ENCODE measurements around the gene STARD8.

The STARD8 gene

GRCh38 chrX:68672581-68673318, 25.3 kb downstream of the STARD8 start:
- Histone ChIP-seq H3K36me3 (no peaks in the 10 kb centered on the region), H3K27me3 (no peaks in the 10 kb centered on the region), H3K27ac (no peak overlapping the region), H3K9me3 (no peaks in the 10 kb centered on the region), H3K4me1 (no peaks in the 10 kb centered on the region), H3K4me3 (no peak overlapping the region)
- peak in 1 of 2 donors; percentile 30 for DNase-seq
- intact Hi-C loops (cut with DNase I; ENCODE audit: low total_unique reads): no loop called here
- TF ChIP-seq, protein P1, sequence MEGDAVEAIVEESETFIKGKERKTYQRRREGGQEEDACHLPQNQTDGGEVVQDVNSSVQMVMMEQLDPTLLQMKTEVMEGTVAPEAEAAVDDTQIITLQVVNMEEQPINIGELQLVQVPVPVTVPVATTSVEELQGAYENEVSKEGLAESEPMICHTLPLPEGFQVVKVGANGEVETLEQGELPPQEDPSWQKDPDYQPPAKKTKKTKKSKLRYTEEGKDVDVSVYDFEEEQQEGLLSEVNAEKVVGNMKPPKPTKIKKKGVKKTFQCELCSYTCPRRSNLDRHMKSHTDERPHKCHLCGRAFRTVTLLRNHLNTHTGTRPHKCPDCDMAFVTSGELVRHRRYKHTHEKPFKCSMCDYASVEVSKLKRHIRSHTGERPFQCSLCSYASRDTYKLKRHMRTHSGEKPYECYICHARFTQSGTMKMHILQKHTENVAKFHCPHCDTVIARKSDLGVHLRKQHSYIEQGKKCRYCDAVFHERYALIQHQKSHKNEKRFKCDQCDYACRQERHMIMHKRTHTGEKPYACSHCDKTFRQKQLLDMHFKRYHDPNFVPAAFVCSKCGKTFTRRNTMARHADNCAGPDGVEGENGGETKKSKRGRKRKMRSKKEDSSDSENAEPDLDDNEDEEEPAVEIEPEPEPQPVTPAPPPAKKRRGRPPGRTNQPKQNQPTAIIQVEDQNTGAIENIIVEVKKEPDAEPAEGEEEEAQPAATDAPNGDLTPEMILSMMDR (IDR thresholded peaks at IDR 0.05): no peak

DNA sequence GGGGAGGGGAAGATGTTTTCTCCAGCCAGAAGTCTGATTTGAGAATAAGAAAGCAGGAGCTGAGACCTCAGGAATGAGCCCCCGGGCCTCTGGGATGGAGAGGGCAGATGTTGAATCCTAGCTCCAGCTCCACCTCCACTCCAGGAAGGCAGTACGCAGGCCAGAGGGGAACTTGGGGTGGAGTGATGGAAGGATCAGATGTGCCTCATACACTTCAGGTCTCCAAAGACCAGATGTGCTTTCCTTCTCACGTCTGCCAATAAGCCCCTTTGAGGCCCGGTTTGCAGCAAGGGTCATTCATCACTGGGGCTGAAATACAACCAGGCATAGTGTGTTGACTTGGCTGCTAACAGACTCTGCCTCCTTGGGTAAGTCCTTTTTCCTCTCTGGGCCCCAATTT, 28.1 kb downstream of the STARD8 start:
- H3K9me3 ChIP-seq: no peaks in the 10 kb centered on the region
- no peak for DNase-seq
- no peak overlapping the region for H3K4me3 ChIP-seq
- H3K36me3 ChIP-seq: no peaks in the 10 kb centered on the region
- TF ChIP-seq, protein P1 (IDR thresholded peaks at IDR 0.05): no peak
- no peaks in the 10 kb centered on the region for H3K4me1 ChIP-seq
- H3K27ac ChIP-seq: no peak overlapping the region
- no peaks in the 10 kb centered on the region for H3K27me3 ChIP-seq
- intact Hi-C loops (cut with DNase I; ENCODE audit: low total_unique reads): no loop called here

GRCh38 chrX:68676335-68676734, 28.9 kb downstream of the STARD8 start:
- no peaks in the 10 kb centered on the region for H3K9me3 ChIP-seq
- no peaks in the 10 kb centered on the region for H3K4me1 ChIP-seq
- no peak overlapping the region for H3K27ac ChIP-seq
- H3K27me3 ChIP-seq: no peaks in the 10 kb centered on the region
- intact Hi-C loops (cut with DNase I; ENCODE audit: low total_unique reads): no loop called here
- no peak overlapping the region for H3K4me3 ChIP-seq
- DNase-seq: no peak
- TF ChIP-seq, protein P1 (IDR thresholded peaks at IDR 0.05): no peak
- H3K36me3 ChIP-seq: no peaks in the 10 kb centered on the region

GRCh38 chrX:68677998-68678397, 30.5 kb downstream of the STARD8 start:
- no peak overlapping the region for H3K4me3 ChIP-seq
- TF ChIP-seq, protein P1 (IDR thresholded peaks at IDR 0.05): no peak
- no peaks in the 10 kb centered on the region for H3K27me3 ChIP-seq
- no peak overlapping the region for H3K27ac ChIP-seq
- no peaks in the 10 kb centered on the region for H3K36me3 ChIP-seq
- intact Hi-C loops (cut with DNase I; ENCODE audit: low total_unique reads): no loop called here
- no peak for DNase-seq
- H3K9me3 ChIP-seq: no peaks in the 10 kb centered on the region
- no peaks in the 10 kb centered on the region for H3K4me1 ChIP-seq

- Histone ChIP-seq H3K4me1 (peaks cover 0 to 3% (median 0%) of the 10 kb centered on the region in 4 donors), H3K27me3 (no peaks in the 10 kb centered on the region), H3K36me3 (no peaks in the 10 kb centered on the region), H3K4me3 (no peak overlapping the region), H3K9me3 (no peaks in the 10 kb centered on the region), H3K27ac (no peak overlapping the region)
- intact Hi-C loops (cut with DNase I; ENCODE audit: low total_unique reads): no loop called here
- DNase-seq: no peak
- TF ChIP-seq, protein P1 (IDR thresholded peaks at IDR 0.05): no peak
These were observed 34.0 kb downstream of the STARD8 start for GRCh38 chrX:68681443-68681941.
